ENCODE data around the gene TMEM40.

The TMEM40 gene

DNA sequence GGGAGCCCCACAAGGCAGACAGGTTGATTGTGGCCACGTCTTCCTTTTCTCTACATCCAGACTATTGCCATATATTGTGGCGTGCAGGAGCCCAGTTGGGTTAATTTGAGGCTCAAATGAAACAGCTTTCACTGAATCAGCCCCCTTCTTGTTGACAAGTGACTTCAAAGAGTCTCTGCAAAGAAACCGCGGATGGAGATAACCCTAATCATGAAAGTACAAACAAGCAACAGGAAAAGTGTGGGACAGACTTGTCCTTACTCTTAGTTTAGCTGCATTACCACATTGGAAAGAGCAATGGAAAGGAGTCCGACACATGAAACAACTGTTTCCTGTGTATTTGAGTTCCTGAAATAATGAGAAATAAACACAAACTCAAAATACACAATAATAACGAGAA is 3.3 kb downstream of the TMEM40 start:
- no peak overlapping the region for H3K4me3 ChIP-seq (ENCODE audit: low read depth, low read length)
- no peaks in the 10 kb centered on the region for H3K4me1 ChIP-seq (ENCODE audit: control insufficient read depth, insufficient read depth, low read length)
- H3K9me3 ChIP-seq (ENCODE audit: control insufficient read depth, insufficient read depth, low read length): no peaks in the 10 kb centered on the region
- no peaks in the 10 kb centered on the region for H3K36me3 ChIP-seq (ENCODE audit: control insufficient read depth, insufficient read depth, low read length)
- no peak overlapping the region for H3K9ac ChIP-seq (ENCODE audit: low read depth, low read length)
- H3K27me3 ChIP-seq (ENCODE audit: control insufficient read depth, insufficient read depth, low read length): no peaks in the 10 kb centered on the region

DNA sequence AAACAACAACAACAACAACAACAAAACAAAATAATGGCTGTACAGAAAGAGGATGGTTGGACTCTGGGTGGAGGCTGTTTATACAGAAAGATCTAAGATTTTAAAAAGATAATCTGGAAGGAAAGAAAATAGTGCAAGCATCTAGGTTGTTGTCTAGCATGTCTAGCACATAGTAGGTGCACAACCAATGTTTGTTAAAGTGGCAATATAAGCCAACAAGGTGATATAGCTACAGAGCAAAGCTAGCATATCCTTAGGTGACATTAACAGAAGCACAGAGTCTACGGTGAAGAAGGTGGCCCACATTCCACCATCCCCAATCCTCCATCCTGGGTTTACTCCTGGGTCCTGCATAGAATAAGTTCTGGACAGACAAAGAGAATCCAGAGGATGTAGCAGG is 4.7 kb downstream of the TMEM40 start:
- no peaks in the 10 kb centered on the region for H3K36me3 ChIP-seq (ENCODE audit: control insufficient read depth, insufficient read depth, low read length)
- H3K4me1 ChIP-seq (ENCODE audit: control insufficient read depth, insufficient read depth, low read length): no peaks in the 10 kb centered on the region
- no peaks in the 10 kb centered on the region for H3K27me3 ChIP-seq (ENCODE audit: control insufficient read depth, insufficient read depth, low read length)
- no peaks in the 10 kb centered on the region for H3K9me3 ChIP-seq (ENCODE audit: control insufficient read depth, insufficient read depth, low read length)
- no peak overlapping the region for H3K4me3 ChIP-seq (ENCODE audit: low read depth, low read length)
- no peak overlapping the region for H3K9ac ChIP-seq (ENCODE audit: low read depth, low read length)

DNA sequence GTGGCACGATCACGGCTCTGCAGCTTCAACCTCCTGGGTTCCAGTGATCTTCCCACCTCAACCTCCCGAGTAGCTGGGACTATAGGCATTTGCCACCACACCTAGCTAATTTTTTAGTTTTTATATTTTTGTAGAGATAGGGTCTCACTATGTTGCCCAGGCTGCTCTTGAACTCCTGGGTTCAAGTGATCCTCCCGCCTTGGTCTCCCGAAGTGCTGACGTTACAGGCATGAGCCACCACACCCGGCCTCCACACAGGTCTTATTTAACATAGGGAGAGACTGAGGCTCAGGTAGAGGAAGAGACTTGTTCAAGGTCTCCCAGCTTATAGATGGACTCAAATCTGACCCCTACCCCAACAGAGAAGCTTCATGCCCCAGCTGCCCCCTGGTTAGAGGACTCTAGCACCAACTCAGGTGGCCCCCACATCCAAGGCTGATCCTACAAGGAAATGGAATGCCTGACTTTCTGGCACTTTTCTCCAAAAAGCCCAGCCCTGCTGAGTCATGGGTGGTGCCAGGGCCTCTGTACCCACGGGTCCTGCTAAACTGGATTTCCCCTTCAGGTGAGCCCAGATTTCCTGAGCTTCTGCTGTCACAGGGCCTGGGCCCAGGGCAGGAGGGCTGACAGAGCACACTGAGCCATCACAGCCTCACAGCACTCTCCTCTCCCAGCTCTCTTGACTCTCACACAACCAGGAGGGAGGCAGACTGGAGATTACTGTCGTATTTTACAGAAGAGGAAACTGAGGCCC is 5.6 kb downstream of the TMEM40 start:
- Histone ChIP-seq H3K9me3 (ENCODE audit: control insufficient read depth, insufficient read depth, low read length) (no peaks in the 10 kb centered on the region), H3K36me3 (ENCODE audit: control insufficient read depth, insufficient read depth, low read length) (no peaks in the 10 kb centered on the region), H3K4me1 (ENCODE audit: control insufficient read depth, insufficient read depth, low read length) (no peaks in the 10 kb centered on the region), H3K27me3 (ENCODE audit: control insufficient read depth, insufficient read depth, low read length) (no peaks in the 10 kb centered on the region), H3K4me3 (ENCODE audit: low read depth, low read length) (no peak overlapping the region), H3K9ac (ENCODE audit: low read depth, low read length) (no peak overlapping the region)

GRCh38 chr3:12752809-12753208 is 6.2 kb downstream of the TMEM40 start:
- Histone ChIP-seq H3K4me1 (ENCODE audit: control insufficient read depth, insufficient read depth, low read length) (no peaks in the 10 kb centered on the region), H3K9me3 (ENCODE audit: control insufficient read depth, insufficient read depth, low read length) (no peaks in the 10 kb centered on the region), H3K9ac (ENCODE audit: low read depth, low read length) (no peak overlapping the region), H3K36me3 (ENCODE audit: control insufficient read depth, insufficient read depth, low read length) (no peaks in the 10 kb centered on the region), H3K27me3 (ENCODE audit: control insufficient read depth, insufficient read depth, low read length) (no peaks in the 10 kb centered on the region), H3K4me3 (ENCODE audit: low read depth, low read length) (no peak overlapping the region)

DNA sequence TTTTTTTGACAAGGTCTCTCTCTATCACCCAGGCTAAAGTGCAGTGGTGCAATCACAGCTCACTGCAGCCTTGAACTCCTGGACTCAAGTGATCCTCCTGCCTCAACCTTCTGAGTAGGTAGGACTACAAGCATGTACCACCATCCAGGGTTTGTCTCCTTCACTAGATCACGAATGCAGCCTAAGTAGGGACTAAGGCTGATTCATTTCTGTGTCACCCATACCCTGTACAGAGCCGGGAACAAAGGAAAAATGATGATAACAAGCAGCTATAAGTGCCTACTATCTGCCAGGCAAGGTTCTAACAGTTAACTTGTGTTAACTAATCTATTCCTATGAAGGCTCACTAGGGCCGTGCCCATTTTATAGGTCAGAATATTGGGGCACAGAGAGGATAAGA is 7.0 kb downstream of the TMEM40 start:
- Histone ChIP-seq H3K27me3 (ENCODE audit: control insufficient read depth, insufficient read depth, low read length) (no peaks in the 10 kb centered on the region), H3K9ac (ENCODE audit: low read depth, low read length) (no peak overlapping the region), H3K36me3 (ENCODE audit: control insufficient read depth, insufficient read depth, low read length) (no peaks in the 10 kb centered on the region), H3K9me3 (ENCODE audit: control insufficient read depth, insufficient read depth, low read length) (no peaks in the 10 kb centered on the region), H3K4me1 (ENCODE audit: control insufficient read depth, insufficient read depth, low read length) (no peaks in the 10 kb centered on the region), H3K4me3 (ENCODE audit: low read depth, low read length) (no peak overlapping the region)

DNA sequence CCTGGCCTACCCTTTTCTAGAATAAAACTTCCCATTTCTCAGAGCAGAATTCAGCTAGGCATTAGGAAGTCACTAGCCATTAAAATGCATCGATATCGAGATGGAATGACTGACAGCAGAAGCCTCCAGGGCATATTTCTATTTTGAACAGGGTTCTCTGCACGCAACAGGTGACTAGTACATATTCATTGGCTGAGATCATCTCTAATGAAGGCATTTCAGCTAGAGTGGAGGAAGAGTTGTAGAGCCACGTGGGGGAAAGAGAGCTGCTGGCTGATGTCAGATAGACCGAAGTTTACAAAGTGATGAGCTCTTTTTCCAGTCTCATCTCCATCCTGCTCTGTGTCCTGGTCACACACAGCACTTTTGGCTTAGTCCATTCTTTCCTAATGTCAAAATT is 7.5 kb downstream of the TMEM40 start:
- no peaks in the 10 kb centered on the region for H3K36me3 ChIP-seq (ENCODE audit: control insufficient read depth, insufficient read depth, low read length)
- H3K4me3 ChIP-seq (ENCODE audit: low read depth, low read length): no peak overlapping the region
- no peak overlapping the region for H3K9ac ChIP-seq (ENCODE audit: low read depth, low read length)
- peaks cover 3% of the 10 kb centered on the region for H3K4me1 ChIP-seq (ENCODE audit: control insufficient read depth, insufficient read depth, low read length)
- H3K27me3 ChIP-seq (ENCODE audit: control insufficient read depth, insufficient read depth, low read length): no peaks in the 10 kb centered on the region
- H3K9me3 ChIP-seq (ENCODE audit: control insufficient read depth, insufficient read depth, low read length): no peaks in the 10 kb centered on the region

GRCh38 chr3:12750658-12751071 is 8.4 kb downstream of the TMEM40 start:
- Histone ChIP-seq H3K9me3 (ENCODE audit: control insufficient read depth, insufficient read depth, low read length) (no peaks in the 10 kb centered on the region), H3K9ac (ENCODE audit: low read depth, low read length) (no peak overlapping the region), H3K36me3 (ENCODE audit: control insufficient read depth, insufficient read depth, low read length) (no peaks in the 10 kb centered on the region), H3K27me3 (ENCODE audit: control insufficient read depth, insufficient read depth, low read length) (no peaks in the 10 kb centered on the region), H3K4me1 (ENCODE audit: control insufficient read depth, insufficient read depth, low read length) (peaks cover 3% of the 10 kb centered on the region), H3K4me3 (ENCODE audit: low read depth, low read length) (no peak overlapping the region)

GRCh38 chr3:12750223-12750622 is 8.8 kb downstream of the TMEM40 start:
- Histone ChIP-seq H3K9ac (ENCODE audit: low read depth, low read length) (no peak overlapping the region), H3K4me3 (ENCODE audit: low read depth, low read length) (no peak overlapping the region), H3K9me3 (ENCODE audit: control insufficient read depth, insufficient read depth, low read length) (no peaks in the 10 kb centered on the region), H3K27me3 (ENCODE audit: control insufficient read depth, insufficient read depth, low read length) (no peaks in the 10 kb centered on the region), H3K4me1 (ENCODE audit: control insufficient read depth, insufficient read depth, low read length) (peaks cover 3% of the 10 kb centered on the region), H3K36me3 (ENCODE audit: control insufficient read depth, insufficient read depth, low read length) (no peaks in the 10 kb centered on the region)

GRCh38 chr3:12748477-12748876 is 10.6 kb downstream of the TMEM40 start:
- H3K4me3 ChIP-seq (ENCODE audit: low read depth, low read length): no peak overlapping the region
- no peaks in the 10 kb centered on the region for H3K27me3 ChIP-seq (ENCODE audit: control insufficient read depth, insufficient read depth, low read length)
- no peaks in the 10 kb centered on the region for H3K9me3 ChIP-seq (ENCODE audit: control insufficient read depth, insufficient read depth, low read length)
- H3K4me1 ChIP-seq (ENCODE audit: control insufficient read depth, insufficient read depth, low read length): peaks cover 3% of the 10 kb centered on the region
- no peak overlapping the region for H3K9ac ChIP-seq (ENCODE audit: low read depth, low read length)
- no peaks in the 10 kb centered on the region for H3K36me3 ChIP-seq (ENCODE audit: control insufficient read depth, insufficient read depth, low read length)

DNA sequence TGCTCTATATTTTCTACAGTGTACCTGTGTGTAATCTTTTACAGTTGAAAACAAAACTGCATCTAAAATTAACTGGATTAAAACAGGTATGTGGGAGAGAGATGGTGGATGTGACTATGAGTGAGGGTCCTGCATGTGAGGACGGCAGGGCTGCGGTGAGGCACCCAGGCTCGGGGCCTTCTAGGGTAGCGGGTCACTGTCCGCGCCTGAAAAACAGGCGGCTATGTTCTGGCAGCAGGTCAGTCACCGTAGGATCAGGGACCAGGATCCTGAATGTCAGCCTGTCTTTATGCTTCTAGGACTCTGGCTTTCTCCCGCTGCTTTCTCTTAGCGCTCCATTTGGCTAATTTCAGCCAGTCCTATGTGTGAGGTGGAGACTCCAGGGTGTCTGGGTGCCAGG is 12.6 kb downstream of the TMEM40 start:
- no peaks in the 10 kb centered on the region for H3K9me3 ChIP-seq (ENCODE audit: control insufficient read depth, insufficient read depth, low read length)
- H3K4me3 ChIP-seq (ENCODE audit: low read depth, low read length): no peak overlapping the region
- H3K36me3 ChIP-seq (ENCODE audit: control insufficient read depth, insufficient read depth, low read length): no peaks in the 10 kb centered on the region
- H3K4me1 ChIP-seq (ENCODE audit: control insufficient read depth, insufficient read depth, low read length): peaks cover 3% of the 10 kb centered on the region
- no peaks in the 10 kb centered on the region for H3K27me3 ChIP-seq (ENCODE audit: control insufficient read depth, insufficient read depth, low read length)
- no peak overlapping the region for H3K9ac ChIP-seq (ENCODE audit: low read depth, low read length)

DNA sequence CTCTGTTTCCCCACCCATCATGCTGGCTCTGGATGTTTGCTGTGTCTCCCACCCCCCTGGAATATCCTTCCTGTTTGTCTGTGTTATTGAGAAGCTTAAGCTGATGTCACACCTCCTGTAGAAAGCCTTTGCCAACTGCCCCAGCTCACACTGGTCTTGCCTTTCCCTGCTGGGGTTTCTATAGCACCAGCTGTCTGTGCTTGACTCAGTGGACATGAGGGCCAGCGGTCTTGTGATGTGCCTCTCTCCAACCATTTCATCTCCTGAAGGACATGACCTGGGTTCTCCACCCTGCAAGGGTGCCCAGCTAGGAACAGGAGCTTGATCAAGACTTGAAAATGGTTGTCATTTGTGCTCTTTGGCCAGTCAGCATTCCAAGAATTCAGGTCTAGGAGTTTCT is 14.7 kb downstream of the TMEM40 start:
- H3K27me3 ChIP-seq (ENCODE audit: control insufficient read depth, insufficient read depth, low read length): no peaks in the 10 kb centered on the region
- no peak overlapping the region for H3K4me3 ChIP-seq (ENCODE audit: low read depth, low read length)
- H3K4me1 ChIP-seq (ENCODE audit: control insufficient read depth, insufficient read depth, low read length): peaks cover 3% of the 10 kb centered on the region
- no peaks in the 10 kb centered on the region for H3K36me3 ChIP-seq (ENCODE audit: control insufficient read depth, insufficient read depth, low read length)
- no peaks in the 10 kb centered on the region for H3K9me3 ChIP-seq (ENCODE audit: control insufficient read depth, insufficient read depth, low read length)
- H3K9ac ChIP-seq (ENCODE audit: low read depth, low read length): no peak overlapping the region

DNA sequence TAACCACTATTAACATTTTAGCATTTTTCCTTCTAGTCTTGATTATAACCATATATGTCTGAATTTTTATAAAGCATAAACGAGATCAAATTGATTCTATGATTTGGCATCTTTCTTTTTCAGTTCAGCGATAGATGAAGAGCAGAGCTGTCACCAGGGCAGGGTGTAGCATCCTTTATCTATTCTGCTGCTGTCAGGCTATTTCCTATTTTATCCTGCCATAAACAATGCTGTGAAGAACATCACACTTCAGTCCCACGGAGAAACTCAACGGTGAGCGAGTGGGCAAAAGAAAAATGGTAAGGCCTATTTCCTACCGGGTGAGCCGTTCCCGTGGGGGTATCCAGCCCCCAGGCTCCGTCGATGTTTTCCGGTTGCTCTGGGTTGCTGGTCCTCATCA is 15.5 kb downstream of the TMEM40 start:
- peaks cover 3% of the 10 kb centered on the region for H3K4me1 ChIP-seq (ENCODE audit: control insufficient read depth, insufficient read depth, low read length)
- no peak overlapping the region for H3K9ac ChIP-seq (ENCODE audit: low read depth, low read length)
- H3K9me3 ChIP-seq (ENCODE audit: control insufficient read depth, insufficient read depth, low read length): no peaks in the 10 kb centered on the region
- no peaks in the 10 kb centered on the region for H3K36me3 ChIP-seq (ENCODE audit: control insufficient read depth, insufficient read depth, low read length)
- no peaks in the 10 kb centered on the region for H3K27me3 ChIP-seq (ENCODE audit: control insufficient read depth, insufficient read depth, low read length)
- H3K4me3 ChIP-seq (ENCODE audit: low read depth, low read length): no peak overlapping the region
